RKO (cell line): ENCODE results near the gene TMEM225B.
"Not testable (repeated sequence)": the region's sequence is repeated elsewhere in the genome, so short reads cannot be mapped to it uniquely, and the experiment has no call there.

Source experiments
- DNase-seq: peaks from one replicate; pipeline ENCODE4 v3.0.0-alpha.2; 2016; ENCODE audit warnings: low spot score

The TMEM225B gene

DNA sequence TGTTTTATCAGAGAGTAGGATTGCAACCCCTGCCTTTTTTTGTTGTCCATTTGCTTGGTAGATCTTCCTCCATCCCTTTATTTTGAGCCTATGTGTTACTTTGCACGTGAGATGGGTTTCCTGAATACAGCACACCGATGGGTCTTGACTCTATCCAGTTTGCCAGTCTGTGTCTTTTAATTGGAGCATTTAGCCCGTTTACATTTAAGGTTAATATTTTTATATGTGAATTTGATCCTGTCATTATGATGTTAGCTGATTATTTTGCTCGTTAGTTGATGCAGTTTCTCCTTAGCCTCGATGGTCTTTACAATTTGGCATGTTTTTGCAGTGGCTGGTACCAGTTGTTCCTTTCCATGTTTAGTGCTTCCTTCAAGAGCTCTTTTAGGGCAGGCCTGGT lies 59.8 kb downstream of the TMEM225B start:
- not testable (repeated sequence) for DNase-seq
